Liver (tissue), 9 donors: ENCODE results near the gene RIT2. TPM values are rescaled to one million over a fixed set of nuclear protein-coding genes. Genes with fewer than 3 reads are reported as not detected.

Source experiments
- DNase-seq: peaks from one replicate; pipeline ENCODE4 v3.0.0-alpha.2; 2017; ENCODE audit warnings: low spot score
- H3K27ac ChIP-seq, 2 donors: one replicate each; pipeline ENCODE4 v1.7.0; 2013; ENCODE audit warnings: inconsistent platforms in 2 of 2, low read length in 2 of 2, control low read depth in 1 of 2, low read depth in 1 of 2, mild to moderate bottlenecking in 1 of 2
- H3K27me3 ChIP-seq, 4 donors: one replicate each; pipeline versions ENCODE4 v1.6.1 to v1.7.0; 2013; ENCODE audit warnings: low read length in 3 of 4, inconsistent platforms in 1 of 4, mild to moderate bottlenecking in 1 of 4, moderate library complexity in 1 of 4; ENCODE audit not compliant: control insufficient read depth in 4 of 4, insufficient read depth in 4 of 4
- H3K36me3 ChIP-seq, 4 donors: one replicate each; pipeline versions ENCODE4 v1.6.1 to v1.7.0; 2013; ENCODE audit warnings: low read length in 3 of 4, mild to moderate bottlenecking in 3 of 4, low read depth in 1 of 4, moderate library complexity in 1 of 4; ENCODE audit not compliant: control insufficient read depth in 4 of 4, insufficient read depth in 3 of 4
- H3K4me1 ChIP-seq, 4 donors: one replicate each; pipeline versions ENCODE4 v1.6.1 to v1.7.0; 2013; ENCODE audit warnings: low read length in 3 of 4, mild to moderate bottlenecking in 3 of 4, moderate library complexity in 1 of 4; ENCODE audit not compliant: control insufficient read depth in 4 of 4, insufficient read depth in 4 of 4
- H3K4me3 ChIP-seq, 3 donors: one replicate each; pipeline versions ENCODE4 v1.6.1 to v1.7.0; 2013; ENCODE audit warnings: low read length in 3 of 3, control low read depth in 1 of 3, low read depth in 1 of 3, mild to moderate bottlenecking in 1 of 3
- H3K9ac ChIP-seq, 2 donors: one replicate each; pipeline ENCODE4 v1.7.0; 2013; ENCODE audit warnings: low read length in 2 of 2, mild to moderate bottlenecking in 2 of 2, moderate library complexity in 2 of 2, control low read depth in 1 of 2, low read depth in 1 of 2
- H3K9me3 ChIP-seq, 4 donors: one replicate each; pipeline versions ENCODE4 v1.6.1 to v1.7.0; 2013; ENCODE audit warnings: low read length in 3 of 4; ENCODE audit not compliant: control insufficient read depth in 4 of 4
- ATF3 ChIP-seq: IDR thresholded peaks from 2 replicates; pipeline ENCODE4 v1.6.1; 2016; ENCODE audit warnings: antibody characterized with exemption
- CTCF ChIP-seq: fragments of 150-350 bp; IDR thresholded peaks from 2 replicates; pipeline ENCODE4 v1.5.1; 2017; ENCODE audit warnings: improper control_type of control experiment, low read depth, low read length; ENCODE audit not compliant: missing input control
- EGR1 ChIP-seq, 2 donors: IDR thresholded peaks; 2 replicates each; pipeline ENCODE4 v1.6.1; 2016 to 2018; ENCODE audit warnings: antibody characterized with exemption in 2 of 2, low read depth in 2 of 2
- HNF4A ChIP-seq, 2 donors: conservative IDR thresholded peaks; 2 replicates each; pipeline ENCODE4 v1.6.1; 2016; ENCODE audit warnings: antibody characterized with exemption in 2 of 2, mild to moderate bottlenecking in 2 of 2
- HNF4G ChIP-seq: IDR thresholded peaks from 2 replicates; pipeline ENCODE4 v1.6.1; 2016; ENCODE audit warnings: antibody characterized with exemption
- JUND ChIP-seq, 2 donors: IDR thresholded peaks; 2 replicates each; pipeline ENCODE4 v1.6.1; 2016; ENCODE audit warnings: antibody characterized with exemption in 2 of 2
- MAX ChIP-seq: IDR thresholded peaks from 2 replicates; pipeline ENCODE4 v1.6.1; 2016; ENCODE audit warnings: antibody characterized with exemption
- NR2F2 ChIP-seq: IDR thresholded peaks from 2 replicates; pipeline ENCODE4 v1.6.1; 2016; ENCODE audit warnings: antibody characterized with exemption
- RAD21 ChIP-seq, 2 donors: IDR thresholded peaks; 2 replicates each; pipeline ENCODE4 v1.6.1; 2016; ENCODE audit warnings: antibody characterized with exemption in 2 of 2, mild to moderate bottlenecking in 2 of 2
- REST ChIP-seq: IDR thresholded peaks from 2 replicates; pipeline ENCODE4 v1.6.1; 2016; ENCODE audit warnings: antibody characterized with exemption, mild to moderate bottlenecking
- RXRA ChIP-seq, 2 donors: IDR thresholded peaks; 2 replicates each; pipeline ENCODE4 v1.6.1; 2017 to 2018; ENCODE audit warnings: antibody characterized with exemption in 2 of 2, mild to moderate bottlenecking in 1 of 2
- SP1 ChIP-seq: IDR thresholded peaks from 2 replicates; pipeline ENCODE4 v1.6.1; 2018; ENCODE audit warnings: antibody characterized with exemption, mild to moderate bottlenecking
- TAF1 ChIP-seq: conservative IDR thresholded peaks from 2 replicates; pipeline ENCODE4 v1.6.1; 2016; ENCODE audit warnings: antibody characterized with exemption, mild to moderate bottlenecking
- YY1 ChIP-seq: IDR thresholded peaks from 2 replicates; pipeline ENCODE4 v1.6.1; 2016; ENCODE audit warnings: antibody characterized with exemption, mild to moderate bottlenecking
- ZBTB33 ChIP-seq: IDR thresholded peaks from 2 replicates; pipeline ENCODE4 v1.6.1; 2016; ENCODE audit warnings: antibody characterized with exemption
- WGBS: extraction: QIAGEN DNeasy Blood & Tissue Kit; methylation state at CpG from one replicate; pipeline ENCODE4 v1.1.7; 2013; 5-methylcytosine and 5-hydroxymethylcytosine counted together
- polyA plus RNA-seq, 2 donors: library from polyadenylated mRNA; stranded (reverse) in 1 of 2; unstranded in 1 of 2; fragments of 200-250 nt in 1 of 2; fragments of >200 nt in 1 of 2; fragmentation: Nextera tagmentation in 1 of 2; extraction: Ambion mirVana in 1 of 2; gene quantifications; one replicate each; pipeline versions ENCODE4 v1.2.1 to v1.2.3, GENCODE V29; 2013 to 2015
- total RNA-seq, 2 donors: library from RNA; depleted of rRNA; stranded (reverse); fragments of >200 nt; gene quantifications; one replicate each; pipeline ENCODE4 v1.2.3, GENCODE V29; 2014
- donor health status: healthy.
- donor health status: healthy.
- donor health status: healthy.
- donor health status: healthy.
- donor health status: healthy.

The RIT2 gene
- total and polyA plus RNA-seq, 4 donors = not detected

GRCh38 chr18:42736074-42736473, 379.4 kb downstream of the RIT2 start:
- Histone ChIP-seq H3K4me3 (no peak overlapping the region), H3K27ac (no peak overlapping the region), H3K4me1 (peaks cover 0 to 3% (median 0%) of the 10 kb centered on the region in 4 donors), H3K9ac (no peak overlapping the region), H3K36me3 (no peaks in the 10 kb centered on the region), H3K9me3 (no peaks in the 10 kb centered on the region), H3K27me3 (no peaks in the 10 kb centered on the region)
- no peak for DNase-seq
- TF ChIP-seq RAD21 (IDR thresholded peaks at IDR 0.05) = no peak
- TF ChIP-seq SP1 = no peak
- no peak for TF ChIP-seq CTCF
- TF ChIP-seq EGR1 (IDR thresholded peaks at IDR 0.05; ENCODE audit: low read depth in 2 of 2) = no peak
- TF ChIP-seq REST = no peak
- TF ChIP-seq NR2F2 = no peak
- no peak for TF ChIP-seq TAF1
- no peak for TF ChIP-seq ATF3
- TF ChIP-seq MAX = no peak
- 85% methylated on average over 1 of the region's 1 CpG for WGBS

- 62% methylated on average over 3 of the region's 3 CpGs for WGBS
- TF ChIP-seq HNF4G (no peak), SP1 (no peak), MAX (no peak), YY1 (no peak)
- DNase-seq = no peak
- Histone ChIP-seq H3K4me3 (no peak overlapping the region), H3K9ac (no peak overlapping the region), H3K9me3 (no peaks in the 10 kb centered on the region), H3K4me1 (peaks cover 0 to 3% (median 0%) of the 10 kb centered on the region in 4 donors), H3K36me3 (no peaks in the 10 kb centered on the region), H3K27me3 (no peaks in the 10 kb centered on the region), H3K27ac (no peak overlapping the region)
Observed at GRCh38 chr18:42734520-42734919, 381.0 kb downstream of the RIT2 start.

GRCh38 chr18:42730272-42730671, 385.2 kb downstream of the RIT2 start:
- WGBS = 71% methylated on average over 1 of the region's 1 CpG
- no peak for TF ChIP-seq JUND (IDR thresholded peaks at IDR 0.05)
- TF ChIP-seq EGR1 (IDR thresholded peaks at IDR 0.05; ENCODE audit: low read depth in 2 of 2) = no peak
- TF ChIP-seq RAD21 (IDR thresholded peaks at IDR 0.05) = peak; percentile 9 to 46
- TF ChIP-seq ZBTB33 = no peak
- no peak for TF ChIP-seq YY1
- no peak for TF ChIP-seq RXRA (IDR thresholded peaks at IDR 0.05)
- no peak for TF ChIP-seq HNF4G
- TF ChIP-seq HNF4A (conservative IDR thresholded peaks at IDR 0.05) = no peak
- peak; percentile 25 for TF ChIP-seq CTCF
- Histone ChIP-seq H3K27me3 (no peaks in the 10 kb centered on the region), H3K27ac (no peak overlapping the region), H3K9me3 (no peaks in the 10 kb centered on the region), H3K4me3 (no peak overlapping the region), H3K9ac (no peak overlapping the region), H3K36me3 (no peaks in the 10 kb centered on the region), H3K4me1 (peaks cover 0 to 3% (median 0%) of the 10 kb centered on the region in 4 donors)
- no peak for DNase-seq
